ENCODE results near the gene SEMG2. TPM values are rescaled to one million over a fixed set of nuclear protein-coding genes. Genes with fewer than 3 reads are reported as not detected.

SEMG2 gene
- polyA plus RNA-seq, 1 donor (not counting 4 experiments of a cell fraction or from before 2014, with no cell fraction given) = not detected

- Histone ChIP-seq H4K20me1 (ENCODE audit: control insufficient read depth, extremely low read depth, insufficient read depth, low read length) (no peaks in the 10 kb centered on the region), H2AFZ (ENCODE audit: control insufficient read depth, low read length) (no peak within 1 kb of the TSS), H3K4me3 (ENCODE audit: control insufficient read depth in 2 of 3, extremely low read depth in 1 of 3, insufficient read depth in 2 of 3, low read depth in 1 of 3, low read length in 3 of 3) (no peak within 1 kb of the TSS), H3K9ac (ENCODE audit: control insufficient read depth, extremely low read depth, insufficient read depth, low read length) (no peak within 1 kb of the TSS), H3K4me1 (ENCODE audit: control insufficient read depth, extremely low read depth, insufficient read depth, low read length) (no peaks in the 10 kb centered on the region), H3K27me3 (ENCODE audit: control insufficient read depth, extremely low read depth, insufficient read depth, low read length) (peaks cover 2% of the 10 kb centered on the region), H3K79me2 (ENCODE audit: control insufficient read depth, insufficient read depth, low read length) (no peaks in the 10 kb centered on the region), H3K9me1 (ENCODE audit: control insufficient read depth, extremely low read depth, insufficient read depth, low read length) (no peaks in the 10 kb centered on the region), H3K4me2 (ENCODE audit: control insufficient read depth, extremely low read depth, insufficient read depth, low read depth, low read length) (no peak within 1 kb of the TSS), H3K27ac (ENCODE audit: control insufficient read depth, insufficient read depth, low read length) (no peak within 1 kb of the TSS), H3K36me3 (ENCODE audit: control insufficient read depth in 2 of 2, extremely low read depth in 1 of 2, insufficient read depth in 2 of 2, low read length in 2 of 2) (no peaks in the 10 kb centered on the region), H3K9me3 (ENCODE audit: control insufficient read depth, low read depth, low read length) (no peaks in the 10 kb centered on the region)
- dilution Hi-C loops (cut with MboI; ENCODE audit: extremely low pct_ligation_motif_present, low sequenced_read_pairs) = no loop called here
- TF ChIP-seq CTCF (optimal IDR thresholded peaks at IDR 0.05 in 1 of 3, IDR thresholded peaks at IDR 0.05 in 1 of 3, conservative IDR thresholded peaks at IDR 0.05 in 1 of 3; ENCODE audit: extremely low read depth in 1 of 3, insufficient read depth in 2 of 3, low read length in 3 of 3) (no peak), EZH2 (IDR thresholded peaks at IDR 0.05; ENCODE audit: low read length) (no peak)
- FAIRE-seq (no peak), DNase-seq (ENCODE audit: low read depth, low spot score) (no peak)
These were observed 14.4 kb upstream of the SEMG2 start, which contains the start of gene SEMG1 for GRCh38 chr20:45206725-45207124. Gene SEMG1 (plus strand): TSS chr20:45207033. CDS start chr20:45207054, 21 bp downstream.

- Histone ChIP-seq H3K4me2 (ENCODE audit: control insufficient read depth, extremely low read depth, insufficient read depth, low read depth, low read length) (no peak overlapping the region), H3K27me3 (ENCODE audit: control insufficient read depth, extremely low read depth, insufficient read depth, low read length) (no peaks in the 10 kb centered on the region), H3K79me2 (ENCODE audit: control insufficient read depth, insufficient read depth, low read length) (no peaks in the 10 kb centered on the region), H3K4me1 (ENCODE audit: control insufficient read depth, extremely low read depth, insufficient read depth, low read length) (no peaks in the 10 kb centered on the region), H3K9me1 (ENCODE audit: control insufficient read depth, extremely low read depth, insufficient read depth, low read length) (no peaks in the 10 kb centered on the region), H4K20me1 (ENCODE audit: control insufficient read depth, extremely low read depth, insufficient read depth, low read length) (no peaks in the 10 kb centered on the region), H3K36me3 (ENCODE audit: control insufficient read depth in 2 of 2, extremely low read depth in 1 of 2, insufficient read depth in 2 of 2, low read length in 2 of 2) (no peaks in the 10 kb centered on the region), H3K27ac (ENCODE audit: control insufficient read depth, insufficient read depth, low read length) (no peak overlapping the region), H3K4me3 (ENCODE audit: control insufficient read depth in 2 of 3, extremely low read depth in 1 of 3, insufficient read depth in 2 of 3, low read depth in 1 of 3, low read length in 3 of 3) (no peak overlapping the region), H2AFZ (ENCODE audit: control insufficient read depth, low read length) (no peak overlapping the region), H3K9ac (ENCODE audit: control insufficient read depth, extremely low read depth, insufficient read depth, low read length) (no peak overlapping the region), H3K9me3 (ENCODE audit: control insufficient read depth, low read depth, low read length) (no peaks in the 10 kb centered on the region)
- DNase-seq (ENCODE audit: low read depth, low spot score) = no peak
- no peak for FAIRE-seq
- dilution Hi-C loops (cut with MboI; ENCODE audit: extremely low pct_ligation_motif_present, low sequenced_read_pairs) = no loop called here
- TF ChIP-seq CTCF (optimal IDR thresholded peaks at IDR 0.05 in 1 of 3, IDR thresholded peaks at IDR 0.05 in 1 of 3, conservative IDR thresholded peaks at IDR 0.05 in 1 of 3; ENCODE audit: extremely low read depth in 1 of 3, insufficient read depth in 2 of 3, low read length in 3 of 3) (no peak), EZH2 (IDR thresholded peaks at IDR 0.05; ENCODE audit: low read length) (no peak)
These were observed 11.2 kb upstream of the SEMG2 start for GRCh38 chr20:45209924-45210323.

Data from keratinocyte (primary cell).